ENCODE results near the gene CHTF18.
"Not testable (repeated sequence)": the region's sequence is repeated elsewhere in the genome, so short reads cannot be mapped to it uniquely, and the experiment has no call there.

Gene CHTF18

DNA sequence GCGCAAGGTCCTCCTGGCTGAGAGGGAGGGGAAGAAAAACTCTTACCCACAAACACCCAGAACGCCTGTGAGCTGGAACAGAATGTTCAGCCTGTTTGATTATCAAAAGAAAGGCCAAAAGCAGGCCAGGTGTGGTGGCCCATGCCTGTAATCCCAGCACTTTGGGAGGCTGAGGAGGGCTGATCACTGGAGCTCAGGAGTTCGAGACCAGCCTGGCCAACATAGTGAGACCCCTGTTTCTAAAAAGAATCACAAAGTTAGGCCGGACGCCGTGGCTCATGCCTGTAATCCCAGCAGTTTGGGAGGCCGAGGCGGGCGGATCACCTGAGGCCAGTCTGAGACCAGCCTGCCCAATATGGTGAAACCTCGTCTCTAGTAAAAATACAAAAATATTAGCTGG lies 12.1 kb upstream of the CHTF18 start:
- H3K27me3 ChIP-seq (ENCODE audit: control insufficient read depth, insufficient read depth, low read length, poor library complexity, severe bottlenecking); H3K4me1 ChIP-seq (ENCODE audit: control insufficient read depth, insufficient read depth, low read length); H3K4me3 ChIP-seq (ENCODE audit: insufficient read depth, low read depth, low read length); H3K27ac ChIP-seq (ENCODE audit: insufficient read depth, low read depth, low read length, poor library complexity, severe bottlenecking); H3K9me3 ChIP-seq (ENCODE audit: control insufficient read depth, low read length); H3K36me3 ChIP-seq (ENCODE audit: control insufficient read depth, insufficient read depth, low read length): not testable (repeated sequence)
- 91 to 92% methylated on average over 10 of the region's 10 CpGs for WGBS, 2 experiments

DNA sequence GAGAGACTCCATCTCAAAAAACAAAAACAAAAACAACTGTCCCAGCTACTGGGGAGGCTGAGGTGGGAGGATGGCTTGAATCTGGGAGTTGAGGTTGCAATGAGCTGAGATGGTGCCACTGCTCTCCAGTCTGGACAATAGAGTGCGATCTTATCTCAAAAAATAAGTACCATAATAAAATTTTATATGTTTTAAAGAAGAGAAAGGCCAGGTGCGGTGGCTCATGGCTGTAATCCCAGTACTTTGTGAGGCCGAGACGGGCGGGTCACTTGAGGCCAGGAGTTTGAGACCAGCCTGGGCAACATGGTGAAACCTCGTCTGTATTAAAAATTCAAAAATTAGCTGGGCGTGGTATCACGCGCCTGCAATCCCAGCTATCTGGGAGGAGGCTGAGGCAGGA lies 11.6 kb upstream of the CHTF18 start:
- H3K27me3 ChIP-seq (ENCODE audit: control insufficient read depth, insufficient read depth, low read length, poor library complexity, severe bottlenecking): peaks cover 9% of the 10 kb centered on the region
- no peaks in the 10 kb centered on the region for H3K36me3 ChIP-seq (ENCODE audit: control insufficient read depth, insufficient read depth, low read length)
- no peaks in the 10 kb centered on the region for H3K4me1 ChIP-seq (ENCODE audit: control insufficient read depth, insufficient read depth, low read length)
- WGBS, 2 experiments: 90 to 94% methylated on average over 9 of the region's 9 CpGs
- H3K27ac ChIP-seq (ENCODE audit: insufficient read depth, low read depth, low read length, poor library complexity, severe bottlenecking): no peak overlapping the region
- H3K4me3 ChIP-seq (ENCODE audit: insufficient read depth, low read depth, low read length): no peak overlapping the region
- H3K9me3 ChIP-seq (ENCODE audit: control insufficient read depth, low read length): no peaks in the 10 kb centered on the region

DNA sequence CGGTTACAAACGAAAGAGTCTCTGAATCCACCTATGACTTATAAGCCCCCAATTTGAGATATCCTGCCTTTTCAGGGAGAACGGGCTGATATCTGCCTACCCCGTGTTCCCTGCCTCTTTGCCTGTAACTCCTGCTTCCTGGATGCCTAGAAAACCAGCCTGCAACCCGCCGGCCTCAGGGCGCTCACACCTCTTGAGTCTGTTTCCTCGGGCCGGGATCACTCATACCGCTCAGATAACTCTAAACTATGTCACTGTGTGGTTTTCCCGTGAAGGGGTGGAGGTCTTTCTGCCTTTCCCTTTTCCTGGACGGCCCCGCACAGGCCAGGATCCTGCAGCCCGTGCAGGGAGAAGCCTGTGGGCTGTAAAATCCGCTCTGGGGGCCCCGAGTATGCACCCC lies 10.6 kb upstream of the CHTF18 start:
- no peaks in the 10 kb centered on the region for H3K36me3 ChIP-seq (ENCODE audit: control insufficient read depth, insufficient read depth, low read length)
- no peak overlapping the region for H3K4me3 ChIP-seq (ENCODE audit: insufficient read depth, low read depth, low read length)
- H3K27me3 ChIP-seq (ENCODE audit: control insufficient read depth, insufficient read depth, low read length, poor library complexity, severe bottlenecking): peaks cover 9% of the 10 kb centered on the region
- WGBS, 2 experiments: 69 to 75% methylated on average over 16 of the region's 16 CpGs
- H3K4me1 ChIP-seq (ENCODE audit: control insufficient read depth, insufficient read depth, low read length): no peaks in the 10 kb centered on the region
- no peaks in the 10 kb centered on the region for H3K9me3 ChIP-seq (ENCODE audit: control insufficient read depth, low read length)
- H3K27ac ChIP-seq (ENCODE audit: insufficient read depth, low read depth, low read length, poor library complexity, severe bottlenecking): no peak overlapping the region

DNA sequence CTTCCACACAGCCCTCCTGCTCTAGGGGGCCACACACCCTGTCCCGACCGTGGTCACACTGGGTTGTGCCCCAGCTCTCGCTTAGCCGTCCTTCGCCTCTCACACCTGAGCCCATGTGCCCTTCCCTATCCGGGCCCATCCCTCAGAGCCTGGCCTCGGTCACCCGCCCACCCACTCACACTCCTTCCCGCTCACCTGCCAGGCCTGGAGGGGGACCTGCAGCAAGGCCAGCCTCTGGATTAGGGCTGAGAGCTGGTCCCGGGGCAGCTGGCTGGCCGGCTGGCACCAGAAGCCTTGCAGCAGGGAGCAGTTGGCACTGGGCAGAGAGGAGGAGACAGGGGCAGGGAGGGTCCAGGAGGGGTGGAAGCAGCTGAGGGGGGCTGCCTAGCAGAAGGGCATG lies 10.0 kb upstream of the CHTF18 start:
- WGBS, 2 experiments: 86 to 88% methylated on average over 11 of the region's 11 CpGs
- no peak overlapping the region for H3K27ac ChIP-seq (ENCODE audit: insufficient read depth, low read depth, low read length, poor library complexity, severe bottlenecking)
- H3K36me3 ChIP-seq (ENCODE audit: control insufficient read depth, insufficient read depth, low read length): no peaks in the 10 kb centered on the region
- H3K4me3 ChIP-seq (ENCODE audit: insufficient read depth, low read depth, low read length): no peak overlapping the region
- no peaks in the 10 kb centered on the region for H3K9me3 ChIP-seq (ENCODE audit: control insufficient read depth, low read length)
- H3K4me1 ChIP-seq (ENCODE audit: control insufficient read depth, insufficient read depth, low read length): no peaks in the 10 kb centered on the region
- peaks cover 9% of the 10 kb centered on the region for H3K27me3 ChIP-seq (ENCODE audit: control insufficient read depth, insufficient read depth, low read length, poor library complexity, severe bottlenecking)

DNA sequence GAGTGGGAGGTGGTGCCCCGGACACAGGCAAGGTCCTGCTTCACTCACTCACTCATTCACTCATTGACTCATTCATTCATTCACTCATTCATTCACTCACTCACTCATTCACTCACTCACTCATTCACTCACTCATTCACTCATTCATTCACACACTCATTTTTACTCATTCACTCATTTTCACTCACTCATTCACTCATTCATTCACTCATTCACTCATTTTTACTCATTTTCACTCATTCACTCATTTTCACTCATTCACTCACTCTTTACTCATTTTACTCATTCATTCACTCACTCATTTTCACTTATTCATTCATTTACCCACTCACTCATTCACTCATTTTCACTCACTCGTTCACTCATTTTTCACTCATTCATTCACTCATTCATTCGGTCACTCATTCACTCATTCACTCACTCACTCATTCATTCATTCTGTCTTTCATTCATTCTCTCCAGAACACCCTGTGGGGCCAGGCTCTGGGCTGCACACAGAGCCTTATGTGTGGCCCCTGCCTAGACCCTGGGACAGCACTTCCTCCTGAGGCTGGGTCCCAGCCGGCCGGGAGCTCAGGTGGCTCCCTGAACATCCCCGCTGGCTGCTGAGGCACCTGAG lies 9.4 kb upstream of the CHTF18 start:
- Histone ChIP-seq H3K36me3 (ENCODE audit: control insufficient read depth, insufficient read depth, low read length) (no peaks in the 10 kb centered on the region), H3K4me3 (ENCODE audit: insufficient read depth, low read depth, low read length) (no peak overlapping the region), H3K9me3 (ENCODE audit: control insufficient read depth, low read length) (no peaks in the 10 kb centered on the region), H3K27ac (ENCODE audit: insufficient read depth, low read depth, low read length, poor library complexity, severe bottlenecking) (no peak overlapping the region), H3K27me3 (ENCODE audit: control insufficient read depth, insufficient read depth, low read length, poor library complexity, severe bottlenecking) (peaks cover 9% of the 10 kb centered on the region), H3K4me1 (ENCODE audit: control insufficient read depth, insufficient read depth, low read length) (no peaks in the 10 kb centered on the region)
- WGBS, 2 experiments: 88 to 91% methylated on average over 6 of the region's 6 CpGs

DNA sequence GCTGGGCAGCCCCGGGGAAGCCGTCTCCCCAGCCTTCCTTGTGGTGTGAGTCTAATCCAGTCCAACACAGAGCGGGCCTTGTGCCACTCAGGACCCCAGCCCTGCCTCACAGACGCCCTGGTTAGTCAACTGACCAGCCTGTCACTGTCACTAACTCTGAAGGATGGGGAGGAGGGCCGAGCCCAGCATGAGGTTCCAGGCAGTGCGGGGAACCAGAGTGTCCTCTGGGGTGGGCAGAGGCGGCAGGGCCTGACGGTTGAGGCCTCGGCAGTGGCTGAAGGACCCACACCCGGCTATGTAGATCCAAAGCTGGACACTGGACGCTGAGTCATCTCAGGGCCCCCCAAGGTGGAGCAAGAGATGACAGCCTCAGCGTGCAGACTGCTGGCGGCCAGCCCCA lies 8.9 kb upstream of the CHTF18 start:
- peaks cover 9% of the 10 kb centered on the region for H3K27me3 ChIP-seq (ENCODE audit: control insufficient read depth, insufficient read depth, low read length, poor library complexity, severe bottlenecking)
- 79 to 81% methylated on average over 13 of the region's 13 CpGs for WGBS, 2 experiments
- no peaks in the 10 kb centered on the region for H3K36me3 ChIP-seq (ENCODE audit: control insufficient read depth, insufficient read depth, low read length)
- H3K4me3 ChIP-seq (ENCODE audit: insufficient read depth, low read depth, low read length): no peak overlapping the region
- H3K4me1 ChIP-seq (ENCODE audit: control insufficient read depth, insufficient read depth, low read length): no peaks in the 10 kb centered on the region
- H3K27ac ChIP-seq (ENCODE audit: insufficient read depth, low read depth, low read length, poor library complexity, severe bottlenecking): no peak overlapping the region
- no peaks in the 10 kb centered on the region for H3K9me3 ChIP-seq (ENCODE audit: control insufficient read depth, low read length)

DNA sequence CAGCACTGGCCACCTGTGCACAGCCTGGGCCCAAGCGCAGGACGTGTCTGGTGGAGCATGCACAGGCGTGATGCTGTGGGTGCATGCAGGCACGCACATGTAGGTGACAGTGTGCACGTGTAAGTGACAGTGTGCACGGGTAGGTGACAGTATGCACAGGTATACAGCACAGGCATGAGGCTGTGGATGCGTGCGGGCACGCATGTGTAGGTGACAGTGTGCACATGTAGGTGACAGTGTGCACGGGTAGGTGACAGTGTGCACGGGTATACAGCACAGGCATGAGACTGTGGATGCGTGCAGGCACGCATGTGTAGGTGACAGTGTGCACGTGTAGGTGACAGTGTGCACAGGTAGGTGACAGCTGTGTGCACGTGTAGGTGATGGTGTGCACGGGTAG lies 8.1 kb upstream of the CHTF18 start:
- Histone ChIP-seq H3K4me3 (ENCODE audit: insufficient read depth, low read depth, low read length) (no peak overlapping the region), H3K9me3 (ENCODE audit: control insufficient read depth, low read length) (no peaks in the 10 kb centered on the region), H3K27ac (ENCODE audit: insufficient read depth, low read depth, low read length, poor library complexity, severe bottlenecking) (no peak overlapping the region), H3K4me1 (ENCODE audit: control insufficient read depth, insufficient read depth, low read length) (no peaks in the 10 kb centered on the region), H3K27me3 (ENCODE audit: control insufficient read depth, insufficient read depth, low read length, poor library complexity, severe bottlenecking) (peaks cover 9% of the 10 kb centered on the region), H3K36me3 (ENCODE audit: control insufficient read depth, insufficient read depth, low read length) (no peaks in the 10 kb centered on the region)
- 90 to 92% methylated on average over 16 of the region's 16 CpGs for WGBS, 2 experiments

DNA sequence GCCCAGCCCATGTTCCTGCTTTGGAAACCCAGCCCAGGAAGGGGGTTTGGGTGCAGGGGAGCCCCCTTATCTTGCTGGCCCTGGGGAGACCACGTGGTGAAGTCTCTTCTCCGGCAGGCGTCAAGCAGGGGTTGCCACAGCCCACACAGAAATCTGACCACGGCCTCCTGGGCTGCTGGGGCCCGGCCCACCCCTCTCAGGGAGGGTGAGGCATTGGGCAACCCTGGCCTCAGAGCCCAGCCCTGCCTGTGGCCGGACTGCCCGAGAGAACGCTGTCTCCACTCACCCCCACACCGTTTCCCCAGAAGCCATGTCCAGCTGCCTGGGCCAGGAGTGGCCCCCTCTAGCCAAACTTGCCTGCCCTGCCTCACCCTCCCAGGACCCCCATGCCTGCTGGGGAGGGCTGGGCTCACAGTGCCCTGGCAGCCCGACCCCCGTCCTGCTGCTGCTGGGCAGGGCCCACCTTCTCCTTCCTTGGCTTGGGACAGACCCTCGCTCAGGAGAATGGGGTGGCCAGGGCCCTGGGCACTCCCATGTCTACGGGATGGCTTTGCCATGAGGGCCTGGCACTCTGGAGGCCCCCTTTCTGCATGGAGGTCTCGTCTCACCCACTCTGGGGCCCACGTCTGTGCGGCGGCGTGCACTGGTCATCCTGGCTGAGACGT lies 6.9 kb upstream of the CHTF18 start:
- peaks cover 9% of the 10 kb centered on the region for H3K27me3 ChIP-seq (ENCODE audit: control insufficient read depth, insufficient read depth, low read length, poor library complexity, severe bottlenecking)
- H3K4me3 ChIP-seq (ENCODE audit: insufficient read depth, low read depth, low read length): no peak overlapping the region
- 86% methylated on average over 19 of the region's 19 CpGs for WGBS, 2 experiments
- H3K27ac ChIP-seq (ENCODE audit: insufficient read depth, low read depth, low read length, poor library complexity, severe bottlenecking): no peak overlapping the region
- no peaks in the 10 kb centered on the region for H3K4me1 ChIP-seq (ENCODE audit: control insufficient read depth, insufficient read depth, low read length)
- peaks cover 5% of the 10 kb centered on the region for H3K36me3 ChIP-seq (ENCODE audit: control insufficient read depth, insufficient read depth, low read length)
- H3K9me3 ChIP-seq (ENCODE audit: control insufficient read depth, low read length): no peaks in the 10 kb centered on the region

DNA sequence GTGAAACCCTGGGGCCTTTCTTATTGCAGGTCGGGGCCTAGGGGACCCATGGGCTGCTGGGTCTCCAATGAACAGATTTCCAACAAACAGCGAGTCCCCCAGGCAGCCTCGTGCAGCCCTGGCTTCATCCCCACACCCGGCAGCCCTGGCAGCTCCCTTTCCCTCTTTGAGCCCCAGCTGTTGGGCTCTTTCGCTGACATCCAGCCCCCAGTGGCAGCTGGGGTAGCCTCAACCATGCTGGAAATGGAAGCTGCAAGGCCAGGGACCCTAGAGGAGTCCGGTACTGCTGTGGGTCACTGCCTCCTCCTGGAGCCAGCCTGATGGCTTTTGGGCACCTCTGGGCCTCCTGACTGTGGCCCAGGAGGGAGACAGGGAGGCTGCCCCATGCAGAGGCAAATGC lies 6.2 kb upstream of the CHTF18 start:
- H3K4me3 ChIP-seq (ENCODE audit: insufficient read depth, low read depth, low read length): no peak overlapping the region
- no peaks in the 10 kb centered on the region for H3K4me1 ChIP-seq (ENCODE audit: control insufficient read depth, insufficient read depth, low read length)
- no peaks in the 10 kb centered on the region for H3K9me3 ChIP-seq (ENCODE audit: control insufficient read depth, low read length)
- H3K36me3 ChIP-seq (ENCODE audit: control insufficient read depth, insufficient read depth, low read length): peaks cover 5% of the 10 kb centered on the region
- 76% methylated on average over 6 of the region's 6 CpGs for WGBS, 2 experiments
- H3K27ac ChIP-seq (ENCODE audit: insufficient read depth, low read depth, low read length, poor library complexity, severe bottlenecking): no peak overlapping the region
- peaks cover 9% of the 10 kb centered on the region for H3K27me3 ChIP-seq (ENCODE audit: control insufficient read depth, insufficient read depth, low read length, poor library complexity, severe bottlenecking)

DNA sequence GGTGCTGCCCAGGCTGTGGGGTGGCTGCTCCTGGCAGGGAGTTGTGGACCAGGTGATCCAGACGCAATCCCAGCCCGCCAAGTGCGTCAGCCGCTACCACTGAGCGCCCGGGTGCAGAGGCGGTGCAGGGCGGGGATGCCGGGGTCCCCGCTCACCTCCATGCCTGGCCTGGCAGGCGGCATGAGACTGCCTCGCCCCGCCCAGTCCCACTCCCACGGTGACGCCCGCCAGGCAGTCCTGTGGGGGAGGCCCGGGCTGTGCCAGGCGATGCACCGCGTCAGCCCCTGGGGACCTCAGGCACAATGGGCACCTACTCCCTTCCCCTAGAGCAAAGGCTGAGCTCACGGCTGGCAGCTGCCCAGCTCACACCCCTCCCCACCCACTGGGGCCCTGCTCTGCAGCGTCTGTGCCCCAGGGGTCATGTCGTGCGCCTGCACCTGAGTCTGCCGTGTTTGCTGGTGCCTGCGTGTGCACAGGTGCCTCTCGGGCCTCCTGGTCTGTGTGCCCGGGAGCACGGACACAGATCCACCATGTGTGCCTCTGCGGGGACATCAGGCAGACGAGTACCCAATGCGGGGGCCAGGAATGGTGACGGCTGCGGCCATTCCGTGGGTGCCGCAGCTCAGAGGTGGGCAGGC lies 5.5 kb upstream of the CHTF18 start:
- peaks cover 9% of the 10 kb centered on the region for H3K27me3 ChIP-seq (ENCODE audit: control insufficient read depth, insufficient read depth, low read length, poor library complexity, severe bottlenecking)
- WGBS, 2 experiments: 89 to 92% methylated on average over 36 of the region's 36 CpGs
- H3K27ac ChIP-seq (ENCODE audit: insufficient read depth, low read depth, low read length, poor library complexity, severe bottlenecking): no peak overlapping the region
- no peak overlapping the region for H3K4me3 ChIP-seq (ENCODE audit: insufficient read depth, low read depth, low read length)
- no peaks in the 10 kb centered on the region for H3K9me3 ChIP-seq (ENCODE audit: control insufficient read depth, low read length)
- H3K4me1 ChIP-seq (ENCODE audit: control insufficient read depth, insufficient read depth, low read length): peaks cover 3% of the 10 kb centered on the region
- H3K36me3 ChIP-seq (ENCODE audit: control insufficient read depth, insufficient read depth, low read length): peaks cover 5% of the 10 kb centered on the region
